H1 (cell line): ENCODE results near the gene IDUA. TPM values are rescaled to one million over a fixed set of nuclear protein-coding genes. Genes with fewer than 3 reads are reported as not detected.

Experiments
- GTF2F1 ChIP-seq: IDR thresholded peaks from 2 replicates; pipeline ENCODE4 v1.6.1; 2012; ENCODE audit warnings: low read depth, low read length, improper control_type of control experiment, borderline replicate concordance
- KDM1A ChIP-seq: fragments of 200-600, 300-600 bp; sonication (generic); IDR thresholded peaks from 2 replicates; pipeline ENCODE4 v1.7.1; 2016; ENCODE audit warnings: mild to moderate bottlenecking, low read length, borderline replicate concordance
- MAFK ChIP-seq: IDR thresholded peaks from 2 replicates; pipeline ENCODE4 v1.6.1; 2012; ENCODE audit warnings: low read depth, mild to moderate bottlenecking, improper control_type of control experiment, low read length
- PHF8 ChIP-seq: fragments of 200-600 bp; sonication (generic); conservative IDR thresholded peaks from 2 replicates; pipeline ENCODE4 v1.7.1; 2012; ENCODE audit warnings: low read depth, mild to moderate bottlenecking, inconsistent platforms, low read length, moderate library complexity
- TCF12 ChIP-seq: IDR thresholded peaks from 2 replicates; pipeline ENCODE4 v1.6.1; 2011; ENCODE audit warnings: low read depth, mild to moderate bottlenecking, low read length
- YY1 ChIP-seq: IDR thresholded peaks from 2 replicates; pipeline ENCODE4 v1.6.1; 2011; ENCODE audit warnings: low read depth, mild to moderate bottlenecking, low read length
- ZNF274 ChIP-seq: IDR thresholded peaks from 2 replicates; pipeline ENCODE4 v1.7.0; 2012; ENCODE audit warnings: low read length, borderline replicate concordance; ENCODE audit errors: extremely low read depth
- polyA plus RNA-seq, 7 experiments: library from polyadenylated mRNA; depleted of rRNA in 3 of 7; stranded (reverse) in 5 of 7; unstranded in 2 of 7; fragments of >200 nt in 5 of 7; fragments of 200-250 nt in 2 of 7; gene quantifications; 1 replicate in 5 of 7; 2 replicates in 1 of 7; 4 replicates in 1 of 7; pipeline versions ENCODE4 v1.2.1 to v1.2.3, GENCODE V29; 2011 to 2013; ENCODE audit warnings: missing spikeins in 2 of 7, mixed read lengths in 2 of 7
- total RNA-seq: library from RNA; stranded (reverse); fragmentation: NEBNext Ultra II Directional; extraction: Animal tissue kit (Norgen Biotek cat#: 25700); gene quantifications from 2 replicates; pipeline ENCODE4 v1.2.1, GENCODE V29; 2021

The IDUA gene
- total and polyA plus RNA-seq, 2 of the 8 experiments (the other 6 are each of a cell fraction or from before 2014, with no cell fraction given), result 2.8 to 4.8 TPM

- TF ChIP-seq ZNF274 (no peak), KDM1A (no peak), TCF12 (no peak), PHF8 (no peak), GTF2F1 (no peak), MAFK (no peak), YY1 (no peak)
Measured at GRCh38 chr4:987624-988513, 1.0 kb downstream of the IDUA start (continued).
